Transverse colon (tissue), 4 donors: Measurements from ENCODE around the gene CENPA. TPM values are rescaled to one million over a fixed set of nuclear protein-coding genes. Genes with fewer than 3 reads are reported as not detected.

ENCODE experiments used
- DNase-seq: peaks from one replicate; pipeline ENCODE4 v3.0.0-alpha.2; 2019
- H3K27ac ChIP-seq, 4 donors: fragments of 200-600 bp; sonication (generic); 2 replicates each; pipeline ENCODE4 v1.5.1; 2016 to 2018; ENCODE audit warnings: inconsistent platforms in 4 of 4
- H3K27me3 ChIP-seq: fragments of 200-600 bp; sonication (generic); 2 replicates; pipeline ENCODE4 v1.5.1; 2017; ENCODE audit warnings: inconsistent platforms
- H3K36me3 ChIP-seq, 4 donors: fragments of 200-600 bp; sonication (generic); 2 replicates each; pipeline ENCODE4 v1.5.1; 2017 to 2019; ENCODE audit warnings: inconsistent platforms in 4 of 4
- H3K4me1 ChIP-seq, 4 donors: fragments of 200-600 bp; sonication (generic); 2 replicates each; pipeline ENCODE4 v1.5.1; 2017 to 2020; ENCODE audit warnings: inconsistent platforms in 4 of 4
- H3K4me3 ChIP-seq, 4 donors: fragments of 200-600 bp; sonication (generic); 1 replicate in 1 of 4; 2 replicates in 3 of 4; pipeline versions ENCODE4 v1.5.1 to v1.6.1; 2017 to 2019; ENCODE audit warnings: inconsistent platforms in 4 of 4
- H3K9me3 ChIP-seq, 2 donors: fragments of 200-600 bp; sonication (generic); 2 replicates each; pipeline ENCODE4 v1.5.1; 2017 to 2019; ENCODE audit warnings: inconsistent platforms in 2 of 2
- EP300 ChIP-seq: sonication (generic); formaldehyde crosslinking; IDR thresholded peaks from one replicate; pipeline ENCODE4 v1.6.1; 2017; ENCODE audit warnings: antibody characterized with exemption, low read depth
- POLR2A ChIP-seq: fragments of 450-650 bp; IDR thresholded peaks from one replicate; pipeline ENCODE4 v1.6.1; 2016; ENCODE audit warnings: antibody characterized with exemption, mild to moderate bottlenecking, moderate library complexity
- POLR2AphosphoS5 ChIP-seq, 3 donors: sonication (generic); formaldehyde crosslinking; IDR thresholded peaks; one replicate each; pipeline ENCODE4 v1.6.1; 2016; ENCODE audit warnings: antibody characterized with exemption in 3 of 3
- WGBS, 2 donors: methylation state at CpG; one replicate each; pipeline ENCODE4 v1.1.5; 2018; ENCODE audit warnings: low coverage in 1 of 2; 5-methylcytosine and 5-hydroxymethylcytosine counted together
- in situ Hi-C, 4 donors: fragments of 200-750 bp; cut with MboI; loops; one replicate each; pipeline versions ENCODE4 v1.15.0 to v1.15.1; 2017; ENCODE audit warnings: low sequenced_read_pairs in 3 of 4, low pct_ligation_motif_present in 1 of 4, low pct_unique_long_range_greater_than_20kb in 1 of 4
- intact Hi-C: fragments of 100-400 bp; cut with DNase I; formaldehyde crosslinking; loops from one replicate; pipeline ENCODE4 v1.15.1; 2023; ENCODE audit warnings: low total_unique reads
- total RNA-seq, 4 donors: library from RNA; depleted of rRNA; stranded (reverse); fragments of >200 nt; gene quantifications; one replicate each; pipeline ENCODE4 v1.1.0, GENCODE V29; 2016
- TF ChIP-seq, protein P1 (sequence below), 5 experiments: fragments of 200-600 bp in 3 of 5; fragments of 450-650 bp in 2 of 5; sonication (generic) in 3 of 5; IDR thresholded peaks; 1 replicate in 2 of 5; 2 replicates in 3 of 5; pipeline ENCODE4 v1.5.1; 2016 to 2017; ENCODE audit warnings: antibody characterized with exemption in 5 of 5, inconsistent platforms in 3 of 5, mild to moderate bottlenecking in 2 of 5, moderate library complexity in 1 of 5

CENPA gene
- total RNA-seq, 4 donors from 2014 or later, result 1.1 to 14.9 TPM; not detected in 2

DNA sequence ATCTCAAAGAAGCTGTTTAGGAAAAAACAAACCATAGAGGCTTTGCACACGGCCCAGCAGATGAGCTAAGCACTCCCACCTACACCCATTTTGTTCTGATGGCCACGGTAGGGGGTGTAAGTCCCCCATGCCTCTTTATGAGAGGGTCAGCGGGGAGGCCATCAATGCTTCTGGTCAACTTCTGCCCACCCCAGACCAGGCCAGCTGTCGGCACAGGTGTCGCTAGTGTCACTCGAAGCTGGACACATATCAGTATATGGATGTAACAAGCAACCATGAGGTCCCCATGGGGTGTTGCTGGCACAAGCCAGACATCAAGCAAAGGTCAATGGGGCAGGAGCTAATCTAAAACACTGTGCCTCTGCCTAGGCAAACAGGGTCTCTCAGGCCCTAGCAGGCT, 45.5 kb upstream of the CENPA start:
- no peak for DNase-seq
- Histone ChIP-seq H3K27ac (no peak overlapping the region), H3K4me1 (peaks cover 0 to 8% (median 0%) of the 10 kb centered on the region in 4 donors), H3K27me3 (no peaks in the 10 kb centered on the region), H3K9me3 (no peaks in the 10 kb centered on the region), H3K36me3 (no peaks in the 10 kb centered on the region), H3K4me3 (no peak overlapping the region)
- TF ChIP-seq, protein P1, sequence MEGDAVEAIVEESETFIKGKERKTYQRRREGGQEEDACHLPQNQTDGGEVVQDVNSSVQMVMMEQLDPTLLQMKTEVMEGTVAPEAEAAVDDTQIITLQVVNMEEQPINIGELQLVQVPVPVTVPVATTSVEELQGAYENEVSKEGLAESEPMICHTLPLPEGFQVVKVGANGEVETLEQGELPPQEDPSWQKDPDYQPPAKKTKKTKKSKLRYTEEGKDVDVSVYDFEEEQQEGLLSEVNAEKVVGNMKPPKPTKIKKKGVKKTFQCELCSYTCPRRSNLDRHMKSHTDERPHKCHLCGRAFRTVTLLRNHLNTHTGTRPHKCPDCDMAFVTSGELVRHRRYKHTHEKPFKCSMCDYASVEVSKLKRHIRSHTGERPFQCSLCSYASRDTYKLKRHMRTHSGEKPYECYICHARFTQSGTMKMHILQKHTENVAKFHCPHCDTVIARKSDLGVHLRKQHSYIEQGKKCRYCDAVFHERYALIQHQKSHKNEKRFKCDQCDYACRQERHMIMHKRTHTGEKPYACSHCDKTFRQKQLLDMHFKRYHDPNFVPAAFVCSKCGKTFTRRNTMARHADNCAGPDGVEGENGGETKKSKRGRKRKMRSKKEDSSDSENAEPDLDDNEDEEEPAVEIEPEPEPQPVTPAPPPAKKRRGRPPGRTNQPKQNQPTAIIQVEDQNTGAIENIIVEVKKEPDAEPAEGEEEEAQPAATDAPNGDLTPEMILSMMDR (IDR thresholded peaks at IDR 0.05), result no peak
- TF ChIP-seq POLR2AphosphoS5 (IDR thresholded peaks at IDR 0.05) (no peak), POLR2A (no peak), EP300 (no peak)
- intact Hi-C loops (no loop called here), in situ Hi-C loops (loop anchor here in 3 of 4 donors (5.0 to 25.0 kb wide), 3 partner anchors 128 to 138 kb away; no protein-coding TSS in a partner anchor)
- WGBS, 2 donors, result 62 to 86% methylated on average over 2 to 6 of the region's 6 CpGs

DNA sequence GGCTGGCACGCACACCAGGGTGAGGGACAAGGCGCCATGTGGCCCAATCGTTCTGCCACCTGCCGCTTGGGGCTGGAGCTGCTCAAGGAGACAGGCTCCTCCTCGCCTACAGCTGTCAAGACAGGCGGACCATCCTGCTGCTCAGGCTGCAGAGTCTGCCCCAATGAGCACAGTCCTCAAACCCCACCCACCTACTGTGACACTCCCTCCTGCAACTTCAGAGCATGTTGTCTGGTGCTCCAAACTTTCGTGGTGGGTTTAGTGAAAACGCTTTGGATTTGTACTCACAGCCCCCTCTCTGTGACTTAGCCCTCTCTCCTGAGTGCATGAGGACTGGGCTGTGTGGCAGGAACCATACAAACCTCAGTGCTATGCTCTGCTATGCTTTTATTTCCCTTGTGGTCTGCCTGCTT, 45.0 kb upstream of the CENPA start:
- no peak for DNase-seq
- peaks cover 0 to 11% (median 0%) of the 10 kb centered on the region in 4 donors for H3K4me1 ChIP-seq
- TF ChIP-seq, protein P1 (IDR thresholded peaks at IDR 0.05), result no peak
- TF ChIP-seq POLR2AphosphoS5 (IDR thresholded peaks at IDR 0.05), result no peak
- WGBS, 2 donors, result 53% methylated on average over 8 of the region's 8 CpGs; no CpG with 5 or more reads in 1 of the 2 donors
- no peak overlapping the region for H3K27ac ChIP-seq
- H3K36me3 ChIP-seq, result no peaks in the 10 kb centered on the region
- in situ Hi-C loops, result loop anchor here in 3 of 4 donors (5.0 to 25.0 kb wide), 3 partner anchors 129 to 139 kb away; no protein-coding TSS in a partner anchor
- H3K27me3 ChIP-seq, result no peaks in the 10 kb centered on the region
- no peak overlapping the region for H3K4me3 ChIP-seq
- intact Hi-C loops, result no loop called here
- H3K9me3 ChIP-seq, result no peaks in the 10 kb centered on the region

DNA sequence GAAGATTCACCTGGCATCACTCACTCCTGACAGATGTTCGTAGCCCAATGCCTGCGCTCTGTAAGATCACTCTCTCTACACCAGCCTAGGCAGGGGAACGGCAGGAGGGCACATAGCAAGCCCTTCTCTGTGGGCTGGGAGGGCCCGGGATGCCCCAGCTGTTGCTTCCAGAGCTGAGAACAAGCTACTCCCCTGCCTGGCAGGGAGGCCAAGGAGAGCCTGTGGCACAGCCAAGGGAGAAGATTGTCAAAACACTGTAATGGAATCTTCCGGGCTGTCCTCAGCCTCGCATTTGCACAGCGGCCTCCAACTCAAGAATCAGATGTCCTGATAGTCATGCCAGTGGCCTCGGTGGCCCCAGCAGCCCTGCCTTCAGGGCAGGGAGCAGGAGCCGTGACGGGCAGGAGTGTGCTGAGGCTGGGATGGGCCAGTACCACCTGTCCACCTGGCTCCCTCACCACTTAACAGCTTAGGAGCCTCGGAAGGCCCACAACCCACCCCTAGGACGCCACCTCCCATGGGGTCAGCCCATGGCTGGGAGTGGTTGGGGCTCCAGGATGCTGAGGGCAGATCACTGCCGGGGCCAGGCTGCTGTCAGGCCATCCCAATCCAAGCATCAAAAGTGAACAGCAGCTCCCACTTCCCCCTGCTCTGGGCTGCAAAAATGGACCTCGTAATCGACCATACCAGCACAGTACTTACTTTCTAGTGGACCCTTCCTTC, 43.6 kb upstream of the CENPA start:
- 90 to 100% methylated on average over 1 to 15 of the region's 15 CpGs for WGBS, 2 donors
- Histone ChIP-seq H3K36me3 (no peaks in the 10 kb centered on the region), H3K27me3 (no peaks in the 10 kb centered on the region), H3K9me3 (no peaks in the 10 kb centered on the region), H3K4me1 (peaks cover 0 to 11% (median 0%) of the 10 kb centered on the region in 4 donors), H3K27ac (no peak overlapping the region), H3K4me3 (no peak overlapping the region)
- TF ChIP-seq EP300 (no peak), POLR2A (no peak), POLR2AphosphoS5 (IDR thresholded peaks at IDR 0.05) (no peak)
- TF ChIP-seq, protein P1 (IDR thresholded peaks at IDR 0.05), result no peak
- in situ Hi-C loops, result loop anchor here in 3 of 4 donors (5.0 to 25.0 kb wide), 3 partner anchors 130 to 140 kb away; no protein-coding TSS in a partner anchor
- no peak for DNase-seq
- intact Hi-C loops, result no loop called here

DNA sequence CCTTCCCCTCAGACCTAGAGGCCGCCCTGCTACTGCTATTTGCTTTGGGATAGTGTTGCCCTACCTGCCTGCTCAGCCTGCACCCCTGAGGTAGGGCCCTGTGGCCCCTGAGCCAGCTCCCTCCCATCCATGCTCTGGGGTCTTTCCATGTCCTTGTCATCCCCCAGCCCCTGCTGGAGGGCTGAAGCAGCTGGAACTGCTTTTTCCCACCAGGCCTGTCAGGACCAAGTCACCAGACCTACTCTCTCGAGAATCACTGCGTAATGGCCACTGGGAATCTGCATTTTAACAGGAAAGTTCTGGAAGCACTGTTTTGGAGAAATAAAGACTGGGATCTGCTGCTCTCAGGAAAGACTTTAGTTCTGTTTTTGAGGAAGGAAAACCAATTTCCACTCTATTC, 42.0 kb upstream of the CENPA start:
- in situ Hi-C loops, result loop anchor here in 3 of 4 donors (5.0 to 25.0 kb wide), 3 partner anchors 132 to 142 kb away; no protein-coding TSS in a partner anchor
- Histone ChIP-seq H3K36me3 (no peaks in the 10 kb centered on the region), H3K27ac (no peak overlapping the region), H3K27me3 (no peaks in the 10 kb centered on the region), H3K4me3 (no peak overlapping the region), H3K9me3 (no peaks in the 10 kb centered on the region), H3K4me1 (peaks cover 0 to 11% (median 0%) of the 10 kb centered on the region in 4 donors)
- WGBS, 2 donors, result 93% methylated on average over 3 of the region's 3 CpGs; no CpG with 5 or more reads in 1 of the 2 donors
- DNase-seq, result no peak
- intact Hi-C loops, result loop anchor here (2.0 kb wide), 1 partner anchor 137 kb away; no protein-coding TSS in a partner anchor
- TF ChIP-seq POLR2A (no peak), EP300 (no peak), POLR2AphosphoS5 (IDR thresholded peaks at IDR 0.05) (no peak)
- TF ChIP-seq, protein P1 (IDR thresholded peaks at IDR 0.05), result no peak
